Measurements from ENCODE around the gene LRIG1. TPM values are rescaled to one million over a fixed set of nuclear protein-coding genes. Genes with fewer than 3 reads are reported as not detected.

Gene LRIG1
- total and polyA plus RNA-seq, 9 of the 15 experiments (the other 6 are each of a cell fraction or from before 2014, with no cell fraction given): 0.05 to 0.38 (median 0.13) TPM; not detected in 3

DNA sequence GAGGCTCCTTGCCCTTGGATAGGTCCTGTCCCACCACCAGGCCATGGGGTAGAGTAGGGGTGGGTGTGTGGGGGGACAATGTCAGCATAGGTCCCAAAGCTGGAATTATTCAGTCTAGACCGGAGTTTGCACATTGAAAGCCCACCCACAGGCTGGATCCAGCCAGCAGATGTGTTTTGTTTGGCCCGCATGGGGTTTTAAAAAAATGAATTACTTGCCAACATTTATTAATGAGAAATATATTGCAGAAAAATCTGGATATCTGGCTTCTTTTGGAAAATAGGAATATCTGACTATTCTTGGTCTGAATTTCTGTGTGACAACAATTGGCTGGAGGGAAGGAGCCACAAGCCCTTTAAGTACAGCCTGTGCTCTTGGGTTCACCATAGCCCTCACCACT, 17.3 kb upstream of the LRIG1 start:
- in situ Hi-C loops (cut with MboI): no loop called here
- H3K9me3 ChIP-seq (replicated peaks; ENCODE audit: control insufficient read depth, insufficient read depth, low read depth, low read length): no peaks in the 10 kb centered on the region
- no peak overlapping the region for H3K4me2 ChIP-seq (ENCODE audit: insufficient read depth, low read length)
- H3K4me1 ChIP-seq (replicated peaks in 1 of 2; ENCODE audit: control insufficient read depth in 2 of 2, insufficient read depth in 2 of 2, low read length in 2 of 2): no peaks in the 10 kb centered on the region
- no peaks in the 10 kb centered on the region for H3K36me3 ChIP-seq (ENCODE audit: control insufficient read depth, insufficient read depth, low read length)
- ChIA-PET POLR2A (interaction anchor here (0.9 kb wide), 1 partner anchor 15 kb away, joined by 3 read pairs; no protein-coding TSS in a partner anchor), CTCF (ENCODE audit: low intra/inter-chr PET ratio) (no interaction called here)
- no peaks in the 10 kb centered on the region for H3K79me2 ChIP-seq (ENCODE audit: control insufficient read depth, insufficient read depth, low read length)
- no TSS peak for BruUV-seq (replicated peaks)
- intact Hi-C loops (cut with micrococcal nuclease): no loop called here
- H3K9ac ChIP-seq (ENCODE audit: insufficient read depth in 1 of 2, low read depth in 2 of 2, low read length in 2 of 2): no peak overlapping the region
- no peak overlapping the region for H3K4me3 ChIP-seq
- no peak overlapping the region for H3K27ac ChIP-seq (ENCODE audit: extremely low read depth, low read depth, low read length)
- ATAC-seq (no peak), DNase-seq (ENCODE audit: extremely low read depth in 1 of 4, low spot score in 3 of 4) (no peak), FAIRE-seq (no peak)
- no peaks in the 10 kb centered on the region; the same call in 1 of the 2 replicates for H4K20me1 ChIP-seq (replicated peaks; ENCODE audit: control insufficient read depth, insufficient read depth, low read length)
- no peak for TF ChIP-seq POLR3A (IDR thresholded peaks at IDR 0.05; ENCODE audit: borderline replicate concordance, extremely low read depth, insufficient read depth, insufficient read length)
- TF ChIP-seq ZNF232 (CRISPR knock-in tag; IDR thresholded peaks at IDR 0.05): no peak
- no peak for TF ChIP-seq RAD21 (CRISPR knock-in tag; conservative IDR thresholded peaks at IDR 0.05 in 1 of 2, IDR thresholded peaks at IDR 0.05 in 1 of 2)
- TF ChIP-seq HDAC3 (IDR thresholded peaks at IDR 0.05; ENCODE audit: borderline replicate concordance, partially characterized antibody): no peak
- TF ChIP-seq, protein P1, sequence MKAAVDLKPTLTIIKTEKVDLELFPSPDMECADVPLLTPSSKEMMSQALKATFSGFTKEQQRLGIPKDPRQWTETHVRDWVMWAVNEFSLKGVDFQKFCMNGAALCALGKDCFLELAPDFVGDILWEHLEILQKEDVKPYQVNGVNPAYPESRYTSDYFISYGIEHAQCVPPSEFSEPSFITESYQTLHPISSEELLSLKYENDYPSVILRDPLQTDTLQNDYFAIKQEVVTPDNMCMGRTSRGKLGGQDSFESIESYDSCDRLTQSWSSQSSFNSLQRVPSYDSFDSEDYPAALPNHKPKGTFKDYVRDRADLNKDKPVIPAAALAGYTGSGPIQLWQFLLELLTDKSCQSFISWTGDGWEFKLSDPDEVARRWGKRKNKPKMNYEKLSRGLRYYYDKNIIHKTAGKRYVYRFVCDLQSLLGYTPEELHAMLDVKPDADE (conservative IDR thresholded peaks at IDR 0.05; ENCODE audit: control insufficient read depth, low read depth, low read length): no peak
- TF ChIP-seq KLF10 (CRISPR knock-in tag; IDR thresholded peaks at IDR 0.05): no peak
- no peak for TF ChIP-seq ZNF75A (CRISPR knock-in tag; IDR thresholded peaks at IDR 0.05)
- TF ChIP-seq RHOXF2B (CRISPR knock-in tag; conservative IDR thresholded peaks at IDR 0.05): no peak
- no peak for TF ChIP-seq ZNF436 (CRISPR knock-in tag; IDR thresholded peaks at IDR 0.05)
- no peak for TF ChIP-seq ZBED1 (IDR thresholded peaks at IDR 0.05)
- no peaks in the 10 kb centered on the region for H3K27me3 ChIP-seq (ENCODE audit: control insufficient read depth in 2 of 2, insufficient read depth in 2 of 2, low read length in 2 of 2)
- WGBS (ENCODE audit: insufficient coverage, low coverage, missing lambda C conversion rate): 0% methylated on average over 2 of the region's 2 CpGs
- H2AFZ ChIP-seq (ENCODE audit: low read depth, low read length): no peak overlapping the region
- no peaks in the 10 kb centered on the region for H3K9me1 ChIP-seq (ENCODE audit: control insufficient read depth, insufficient read depth, low read length)
